Measurements from ENCODE around the gene SOBP. TPM values are rescaled to one million over a fixed set of nuclear protein-coding genes. Genes with fewer than 3 reads are reported as not detected.

The SOBP gene
- total RNA-seq, 1 donor from 2014 or later: 13.3 TPM

DNA sequence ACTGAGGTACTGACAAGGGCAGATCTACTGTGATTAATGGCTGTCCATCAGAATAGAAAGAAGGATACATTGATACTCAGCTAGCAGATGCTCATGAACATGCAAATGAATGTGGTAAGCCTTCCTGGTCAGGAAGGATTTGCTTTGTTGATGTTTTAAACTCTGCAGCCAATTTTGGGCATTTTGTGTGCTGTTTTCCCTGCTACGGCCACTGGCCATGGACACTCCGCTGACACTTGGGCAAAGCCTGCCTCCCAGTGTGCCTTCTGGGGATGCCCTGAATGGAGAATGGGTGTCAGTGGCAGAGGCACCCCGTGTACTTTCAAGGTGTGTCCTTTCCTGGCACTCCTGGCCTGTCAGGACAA is 113.1 kb downstream of the SOBP start:
- Histone ChIP-seq H3K27ac (no peak overlapping the region), H3K27me3 (no peaks in the 10 kb centered on the region), H3K9me3 (no peaks in the 10 kb centered on the region), H3K4me3 (no peak overlapping the region), H3K4me1 (peaks cover 14% of the 10 kb centered on the region), H3K36me3 (no peaks in the 10 kb centered on the region)
- intact Hi-C loops (cut with DNase I): no loop called here
- DNase-seq (ENCODE audit: extremely low spot score in 2 of 2): no peak
- TF ChIP-seq CTCF (IDR thresholded peaks at IDR 0.05) (no peak), POLR2AphosphoS5 (IDR thresholded peaks at IDR 0.05; ENCODE audit: insufficient read depth in 1 of 2, low read depth in 1 of 2) (no peak), POLR2A (IDR thresholded peaks at IDR 0.05) (no peak)

DNA sequence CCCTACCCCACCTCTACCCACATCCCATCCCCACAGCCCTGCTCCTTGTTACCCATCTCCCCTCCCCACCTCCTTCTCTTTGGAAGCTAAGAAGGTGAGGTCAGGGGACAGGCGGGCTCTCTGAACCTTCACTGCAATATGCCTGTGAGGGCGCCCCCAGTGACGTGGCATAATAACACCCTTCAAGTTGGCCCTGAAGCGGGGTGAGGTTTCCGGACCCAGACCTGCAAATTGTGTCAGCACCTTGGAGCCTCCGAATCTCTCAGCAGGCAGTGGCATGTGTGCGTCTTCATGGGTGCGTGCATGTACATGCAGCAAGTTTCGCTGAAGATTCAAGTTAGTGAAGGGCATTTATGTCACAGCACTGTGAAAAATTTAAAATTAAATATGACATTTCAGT is 114.6 kb downstream of the SOBP start:
- intact Hi-C loops (cut with DNase I): no loop called here
- Histone ChIP-seq H3K27me3 (no peaks in the 10 kb centered on the region), H3K27ac (no peak overlapping the region), H3K36me3 (no peaks in the 10 kb centered on the region), H3K9me3 (no peaks in the 10 kb centered on the region), H3K4me1 (peaks cover 14% of the 10 kb centered on the region), H3K4me3 (no peak overlapping the region)
- peak in 1 of 2 donors; percentile 56 for DNase-seq (ENCODE audit: extremely low spot score in 2 of 2)
- TF ChIP-seq CTCF (IDR thresholded peaks at IDR 0.05) (no peak), POLR2A (IDR thresholded peaks at IDR 0.05) (no peak), POLR2AphosphoS5 (IDR thresholded peaks at IDR 0.05; ENCODE audit: insufficient read depth in 1 of 2, low read depth in 1 of 2) (no peak)

DNA sequence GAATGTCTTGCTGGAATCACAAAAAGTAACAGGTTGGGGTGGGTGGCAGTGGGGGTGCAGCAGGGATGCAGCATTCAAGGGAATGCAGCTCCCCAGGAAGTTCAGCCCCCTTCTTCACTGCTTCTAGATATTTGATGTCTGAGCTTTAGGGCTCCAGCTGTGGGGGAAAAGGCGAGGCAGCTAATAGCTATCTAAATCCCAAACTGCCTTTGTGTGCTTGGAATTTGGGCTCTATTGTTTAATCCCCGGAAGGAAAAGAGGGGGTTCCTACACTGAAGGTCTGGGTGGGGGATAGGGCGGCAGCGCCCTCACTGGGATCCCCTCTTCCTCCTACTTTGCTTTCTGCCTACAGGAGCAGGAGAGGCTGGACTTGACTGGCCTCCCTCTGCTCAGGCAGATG is 116.5 kb downstream of the SOBP start:
- Histone ChIP-seq H3K9me3 (no peaks in the 10 kb centered on the region), H3K36me3 (no peaks in the 10 kb centered on the region), H3K27ac (no peak overlapping the region), H3K4me3 (no peak overlapping the region), H3K4me1 (peaks cover 14% of the 10 kb centered on the region), H3K27me3 (no peaks in the 10 kb centered on the region)
- no peak for DNase-seq (ENCODE audit: extremely low spot score in 2 of 2)
- intact Hi-C loops (cut with DNase I): no loop called here
- no peak for TF ChIP-seq CTCF (IDR thresholded peaks at IDR 0.05)
- no peak for TF ChIP-seq POLR2A (IDR thresholded peaks at IDR 0.05)
- no peak for TF ChIP-seq POLR2AphosphoS5 (IDR thresholded peaks at IDR 0.05; ENCODE audit: insufficient read depth in 1 of 2, low read depth in 1 of 2)

DNA sequence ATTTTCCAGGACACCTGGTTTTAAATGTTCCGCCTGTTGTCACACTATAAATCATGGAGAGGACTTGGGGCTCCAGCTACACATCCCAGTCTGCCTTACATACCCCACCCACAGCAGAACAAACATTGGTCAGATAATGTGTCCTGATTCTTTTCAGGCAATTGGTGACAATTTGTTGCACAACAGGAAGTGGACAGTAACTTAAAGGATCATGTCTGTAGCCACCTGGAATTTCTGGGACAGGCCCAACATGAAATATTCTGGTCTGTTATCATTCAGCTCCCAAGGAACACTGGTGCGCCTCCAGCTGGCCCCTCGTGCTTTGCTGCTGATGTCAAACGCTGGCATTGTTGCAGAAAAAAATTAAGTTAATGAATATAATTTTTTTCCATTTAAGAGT is 117.2 kb downstream of the SOBP start:
- DNase-seq (ENCODE audit: extremely low spot score in 2 of 2): no peak
- no peak overlapping the region for H3K4me3 ChIP-seq
- H3K27ac ChIP-seq: no peak overlapping the region
- no peaks in the 10 kb centered on the region for H3K9me3 ChIP-seq
- TF ChIP-seq POLR2A (IDR thresholded peaks at IDR 0.05) (no peak), POLR2AphosphoS5 (IDR thresholded peaks at IDR 0.05; ENCODE audit: insufficient read depth in 1 of 2, low read depth in 1 of 2) (no peak), CTCF (IDR thresholded peaks at IDR 0.05) (no peak)
- peaks cover 14% of the 10 kb centered on the region for H3K4me1 ChIP-seq
- no peaks in the 10 kb centered on the region for H3K27me3 ChIP-seq
- H3K36me3 ChIP-seq: no peaks in the 10 kb centered on the region
- intact Hi-C loops (cut with DNase I): no loop called here

GRCh38 chr6:107611094-107611810 is 121.3 kb downstream of the SOBP start:
- intact Hi-C loops (cut with DNase I): no loop called here
- H3K27ac ChIP-seq: no peak overlapping the region

More at GRCh38 chr6:107611094-107611810, 121.3 kb downstream of the SOBP start:
- Histone ChIP-seq H3K36me3 (no peaks in the 10 kb centered on the region), H3K27me3 (no peaks in the 10 kb centered on the region), H3K4me3 (no peak overlapping the region), H3K4me1 (no peaks in the 10 kb centered on the region), H3K9me3 (no peaks in the 10 kb centered on the region)
- DNase-seq (ENCODE audit: extremely low spot score in 2 of 2): no peak
- TF ChIP-seq POLR2A (IDR thresholded peaks at IDR 0.05) (no peak), CTCF (IDR thresholded peaks at IDR 0.05) (no peak), POLR2AphosphoS5 (IDR thresholded peaks at IDR 0.05; ENCODE audit: insufficient read depth in 1 of 2, low read depth in 1 of 2) (no peak)

Data from vagina (tissue), 2 donors.